SHP77 (cell line): ENCODE measurements around the gene NUP210.

Experiments used
- DNase-seq, 2 experiments: peaks; one replicate each; lab custom pipeline; 2025; lab: John Stamatoyannopoulos, UW

Gene NUP210

GRCh38 chr3:13348661-13349396 lies 71.3 kb downstream of the NUP210 start:
- no peak for DNase-seq

- DNase-seq: no peak
These were observed 72.0 kb downstream of the NUP210 start for GRCh38 chr3:13348100-13348499.

- no peak for DNase-seq
These were observed 72.7 kb downstream of the NUP210 start for GRCh38 chr3:13347390-13347950.

- DNase-seq: peak; percentile 89 to 90
These were observed 73.4 kb downstream of the NUP210 start for GRCh38 chr3:13346481-13347389.

GRCh38 chr3:13345772-13346171 lies 74.3 kb downstream of the NUP210 start:
- DNase-seq: no peak

GRCh38 chr3:13345284-13345683 lies 74.8 kb downstream of the NUP210 start:
- no peak for DNase-seq

GRCh38 chr3:13344663-13345062 lies 75.5 kb downstream of the NUP210 start:
- no peak for DNase-seq

- DNase-seq: no peak
These were observed 76.5 kb downstream of the NUP210 start for GRCh38 chr3:13343601-13344000.

GRCh38 chr3:13341229-13341905 lies 78.8 kb downstream of the NUP210 start:
- DNase-seq: no peak

GRCh38 chr3:13339833-13340232 lies 80.3 kb downstream of the NUP210 start:
- DNase-seq: no peak

GRCh38 chr3:13338996-13339395 lies 81.1 kb downstream of the NUP210 start:
- DNase-seq: no peak

GRCh38 chr3:13338231-13338630 lies 81.9 kb downstream of the NUP210 start:
- DNase-seq: no peak

GRCh38 chr3:13336592-13336991 lies 83.5 kb downstream of the NUP210 start:
- DNase-seq: no peak

GRCh38 chr3:13335503-13335902 lies 84.6 kb downstream of the NUP210 start:
- no peak for DNase-seq

- no peak for DNase-seq
These were observed 85.1 kb downstream of the NUP210 start for GRCh38 chr3:13335059-13335458.

- peak in 1 of 2 experiments; percentile 57 for DNase-seq
These were observed 86.8 kb downstream of the NUP210 start for GRCh38 chr3:13333236-13333897.

GRCh38 chr3:13332740-13333139 lies 87.4 kb downstream of the NUP210 start:
- DNase-seq: no peak

GRCh38 chr3:13332158-13332557 lies 88.0 kb downstream of the NUP210 start:
- DNase-seq: peak; percentile 90 to 93

GRCh38 chr3:13329746-13330145 lies 90.4 kb downstream of the NUP210 start:
- no peak for DNase-seq

GRCh38 chr3:13325892-13326443 lies 94.2 kb downstream of the NUP210 start:
- peak; percentile 36 to 65 for DNase-seq

GRCh38 chr3:13324835-13325501 lies 95.2 kb downstream of the NUP210 start:
- DNase-seq: no peak
